Astrocyte (in vitro differentiated cells and primary cell): ENCODE results near the gene MAGI3.

ENCODE experiments used
- CTCF ChIP-seq: IDR thresholded peaks from 2 replicates; pipeline ENCODE4 v1.5.1; 2011; ENCODE audit warnings: low read depth, mild to moderate bottlenecking, inconsistent platforms, low read length, moderate library complexity; ENCODE audit not compliant: insufficient read depth
- EZH2 ChIP-seq: IDR thresholded peaks from 2 replicates; pipeline ENCODE4 v1.6.1; 2012; ENCODE audit warnings: mild to moderate bottlenecking, low read length, inconsistent platforms; ENCODE audit not compliant: insufficient read depth

- TF ChIP-seq CTCF (no peak), EZH2 (no peak)
Measured at GRCh38 chr1:113654883-113655282, 264.6 kb downstream of the MAGI3 start.
